Vagina (tissue), 2 donors: ENCODE measurements around the gene ENO2.

Source experiments
- CTCF ChIP-seq, 3 experiments: fragments of 450-650 bp in 2 of 3; fragments of 200-600 bp in 1 of 3; sonication (generic) in 1 of 3; IDR thresholded peaks; one replicate each; pipeline ENCODE4 v1.5.1; 2017 to 2019; ENCODE audit warnings: antibody characterized with exemption in 3 of 3, mild to moderate bottlenecking in 2 of 3, moderate library complexity in 2 of 3
- POLR2A ChIP-seq, 2 donors: fragments of 450-650 bp; IDR thresholded peaks; one replicate each; pipeline ENCODE4 v1.6.1; 2017; ENCODE audit warnings: antibody characterized with exemption in 2 of 2, mild to moderate bottlenecking in 2 of 2, moderate library complexity in 2 of 2
- POLR2AphosphoS5 ChIP-seq, 2 donors: sonication (generic); formaldehyde crosslinking; IDR thresholded peaks; one replicate each; pipeline ENCODE4 v1.9.0; 2017; ENCODE audit warnings: antibody characterized with exemption in 2 of 2, mild to moderate bottlenecking in 2 of 2, low read depth in 1 of 2; ENCODE audit not compliant: insufficient read depth in 1 of 2

- TF ChIP-seq POLR2A (IDR thresholded peaks at IDR 0.05) (no peak), CTCF (IDR thresholded peaks at IDR 0.05) (no peak), POLR2AphosphoS5 (IDR thresholded peaks at IDR 0.05; ENCODE audit: insufficient read depth in 1 of 2, low read depth in 1 of 2) (no peak)
Measured at GRCh38 chr12:6868211-6869048, 46.0 kb upstream of the ENO2 start.
